Measurements from ENCODE around the gene C22orf39. TPM values are rescaled to one million over a fixed set of nuclear protein-coding genes. Genes with fewer than 3 reads are reported as not detected.
A peak's percentile ranks its signal among the peaks of the same experiment; 100 is the strongest.

The C22orf39 gene
- total RNA-seq, 4 donors from 2014 or later = 157 to 182 (median 178) TPM

- TF ChIP-seq POLR2A (IDR thresholded peaks at IDR 0.05) = no peak
- no peak for TF ChIP-seq CTCF (IDR thresholded peaks at IDR 0.05 in 4 of 5, conservative IDR thresholded peaks at IDR 0.05 in 1 of 5)
- H3K9me3 ChIP-seq = no peaks in the 10 kb centered on the region
- H3K4me1 ChIP-seq = no peaks in the 10 kb centered on the region
- ATAC-seq (no peak), DNase-seq (no peak)
- H3K27me3 ChIP-seq = no peaks in the 10 kb centered on the region
- intact Hi-C loops (cut with DNase I; ENCODE audit: low total_unique reads) (no loop called here), in situ Hi-C loops (cut with MboI; ENCODE audit: low sequenced_read_pairs in 4 of 4) (loop anchor here in 1 of 4 donors (25.0 kb wide), 1 partner anchor 273 kb away; the partner anchor contains the start of gene SLC25A1)
- H3K27ac ChIP-seq = no peak overlapping the region
- H3K4me3 ChIP-seq = no peak overlapping the region
- peaks cover 0 to 95% of the 10 kb centered on the region in 2 donors for H3K36me3 ChIP-seq
These were observed 12.5 kb upstream of the C22orf39 start for GRCh38 chr22:19460036-19460435.

GRCh38 chr22:19457828-19458428 lies 10.4 kb upstream of the C22orf39 start:
- TF ChIP-seq POLR2A (IDR thresholded peaks at IDR 0.05) (no peak), CTCF (IDR thresholded peaks at IDR 0.05 in 4 of 5, conservative IDR thresholded peaks at IDR 0.05 in 1 of 5) (no peak)
- H3K4me1 ChIP-seq = no peaks in the 10 kb centered on the region
- no peak for DNase-seq
- no peak overlapping the region for H3K4me3 ChIP-seq
- intact Hi-C loops (cut with DNase I; ENCODE audit: low total_unique reads) = no loop called here
- H3K27ac ChIP-seq = no peak overlapping the region
- no peaks in the 10 kb centered on the region for H3K27me3 ChIP-seq
- in situ Hi-C loops (cut with MboI; ENCODE audit: low sequenced_read_pairs in 4 of 4) = loop anchor here in 1 of 4 donors (25.0 kb wide), 1 partner anchor 271 kb away; the partner anchor contains the start of gene SLC25A1
- peaks cover 0 to 95% of the 10 kb centered on the region in 2 donors for H3K36me3 ChIP-seq
- no peak for ATAC-seq
- no peaks in the 10 kb centered on the region for H3K9me3 ChIP-seq

GRCh38 chr22:19456541-19456940 lies 9.0 kb upstream of the C22orf39 start:
- no peaks in the 10 kb centered on the region for H3K9me3 ChIP-seq
- H3K4me3 ChIP-seq = no peak overlapping the region
- no peak for ATAC-seq
- intact Hi-C loops (cut with DNase I; ENCODE audit: low total_unique reads) = no loop called here
- in situ Hi-C loops (cut with MboI; ENCODE audit: low sequenced_read_pairs in 4 of 4) = loop anchor here in 1 of 4 donors (25.0 kb wide), 1 partner anchor 269 kb away; the partner anchor contains the start of gene SLC25A1
- TF ChIP-seq CTCF (IDR thresholded peaks at IDR 0.05 in 4 of 5, conservative IDR thresholded peaks at IDR 0.05 in 1 of 5) = no peak
- no peak for TF ChIP-seq POLR2A (IDR thresholded peaks at IDR 0.05)
- no peaks in the 10 kb centered on the region for H3K27me3 ChIP-seq
- no peak overlapping the region for H3K27ac ChIP-seq
- DNase-seq = no peak
- peaks cover 0 to 95% of the 10 kb centered on the region in 2 donors for H3K36me3 ChIP-seq
- H3K4me1 ChIP-seq = no peaks in the 10 kb centered on the region

GRCh38 chr22:19455585-19456370 lies 8.3 kb upstream of the C22orf39 start:
- in situ Hi-C loops (cut with MboI; ENCODE audit: low sequenced_read_pairs in 4 of 4) (loop anchor here in 1 of 4 donors (25.0 kb wide), 1 partner anchor 268 kb away; the partner anchor contains the start of gene SLC25A1), intact Hi-C loops (cut with DNase I; ENCODE audit: low total_unique reads) (no loop called here)
- ATAC-seq (no peak), DNase-seq (no peak)
- Histone ChIP-seq H3K4me3 (no peak overlapping the region), H3K4me1 (no peaks in the 10 kb centered on the region), H3K36me3 (peaks cover 0 to 91% of the 10 kb centered on the region in 2 donors), H3K9me3 (no peaks in the 10 kb centered on the region), H3K27me3 (no peaks in the 10 kb centered on the region), H3K27ac (peak overlapping the region in 3 of 4 donors; percentile 27 to 43 (median 37))
- TF ChIP-seq POLR2A (IDR thresholded peaks at IDR 0.05) (no peak), CTCF (IDR thresholded peaks at IDR 0.05 in 4 of 5, conservative IDR thresholded peaks at IDR 0.05 in 1 of 5) (no peak)
